K562 (cell line): Measurements from ENCODE around the gene HLA-DOB. TPM values are rescaled to one million over a fixed set of nuclear protein-coding genes. Genes with fewer than 3 reads are reported as not detected.
A peak's percentile ranks its signal among the peaks of the same experiment; 100 is the strongest.

Experiments
- ATAC-seq: fragments of 200-7000 bp; cut with Tn5 transposase; 3 replicates; pipeline ENCODE4 v1.9.1; 2020; ENCODE audit warnings: moderate library complexity
- BruUV-seq: library from RNA; stranded (reverse); fragments of 400-500 nt; replicated peaks from 2 replicates; lab custom pipeline; 2021; lab: Mats Ljungman, UMichigan
- CTCF ChIA-PET: fragments of 300-600 bp; formaldehyde crosslinking; extraction: SDS; loops from one replicate; lab custom pipeline; 2021; ENCODE audit warnings: low intra/inter-chr PET ratio; lab: Yijun Ruan, JAX
- POLR2A ChIA-PET: fragments of 300-600, 350-650 bp; sonication (Branson Sonifier 250); formaldehyde crosslinking; extraction: SDS; loops from one replicate; lab custom pipeline; 2021; ENCODE audit warnings: antibody characterized with exemption, inconsistent platforms; lab: Yijun Ruan, JAX
- DNase-seq, 4 experiments: peaks; one replicate each; pipeline versions ENCODE4 v3.0.0 to v3.0.0-alpha.2; 2011 to 2018; ENCODE audit warnings: low spot score in 3 of 4, mixed read lengths in 3 of 4; ENCODE audit errors: extremely low read depth in 1 of 4
- FAIRE-seq: peaks from 2 replicates; lab custom pipeline; 2011; peaks lifted over from hg19 to GRCh38; lab: Jason Lieb, UNC
- H2AFZ ChIP-seq: 2 replicates; pipeline ENCODE4 v1.6.0; 2011; ENCODE audit warnings: low read depth, low read length, control low read depth, inconsistent platforms
- H3K27ac ChIP-seq: fragments of 200-600 bp; 3 replicates; pipeline ENCODE4 v1.8.0; 2011; ENCODE audit warnings: low read depth, mild to moderate bottlenecking, control low read depth, inconsistent platforms, low read length, moderate library complexity, mixed read lengths; ENCODE audit errors: extremely low read depth
- H3K27me3 ChIP-seq, 2 experiments: fragments of 300-600 bp in 1 of 2; 2 replicates in 1 of 2; 3 replicates in 1 of 2; pipeline versions ENCODE4 v1.6.0 to v1.8.0; 2011; ENCODE audit warnings: inconsistent platforms in 2 of 2, low read length in 2 of 2, mild to moderate bottlenecking in 1 of 2, mixed read lengths in 1 of 2, moderate library complexity in 1 of 2; ENCODE audit not compliant: control insufficient read depth in 2 of 2, insufficient read depth in 2 of 2
- H3K36me3 ChIP-seq: fragments of 300-600 bp; 3 replicates; pipeline ENCODE4 v1.8.0; 2011; ENCODE audit warnings: mild to moderate bottlenecking, low read length, inconsistent platforms; ENCODE audit not compliant: control insufficient read depth, insufficient read depth
- H3K4me1 ChIP-seq, 2 experiments: fragments of 200-600 bp in 1 of 2; replicated peaks in 1 of 2; 2 replicates in 1 of 2; 3 replicates in 1 of 2; pipeline versions ENCODE4 v1.5.1 to v1.8.0; 2011; ENCODE audit warnings: inconsistent platforms in 2 of 2, low read length in 2 of 2, mild to moderate bottlenecking in 1 of 2, mixed read lengths in 1 of 2, moderate library complexity in 1 of 2; ENCODE audit not compliant: control insufficient read depth in 2 of 2, insufficient read depth in 2 of 2
- H3K4me2 ChIP-seq: 2 replicates; pipeline ENCODE4 v1.6.1; 2011; ENCODE audit warnings: low read length, control low read depth, inconsistent platforms, mixed read lengths; ENCODE audit not compliant: insufficient read depth
- H3K4me3 ChIP-seq: fragments of 200-600 bp; sonication (generic), shearing (Covaris generic); 2 replicates; pipeline ENCODE4 v1.5.1; 2016; ENCODE audit warnings: control low read depth, inconsistent platforms
- H3K79me2 ChIP-seq: fragments of 200-600 bp; 3 replicates; pipeline ENCODE4 v1.8.0; 2011; ENCODE audit warnings: low read length, inconsistent platforms; ENCODE audit not compliant: control insufficient read depth, insufficient read depth
- H3K9ac ChIP-seq, 2 experiments: 2 replicates each; pipeline versions ENCODE4 v1.6.0 to v1.6.1; 2011; ENCODE audit warnings: low read depth in 2 of 2, low read length in 2 of 2, control low read depth in 1 of 2, inconsistent platforms in 1 of 2, mild to moderate bottlenecking in 1 of 2, mixed read lengths in 1 of 2; ENCODE audit not compliant: insufficient read depth in 1 of 2
- H3K9me1 ChIP-seq: one replicate; pipeline ENCODE4 v1.6.0; 2011; ENCODE audit warnings: inconsistent platforms, mild to moderate bottlenecking, low read length, moderate library complexity; ENCODE audit not compliant: control insufficient read depth, insufficient read depth
- H3K9me3 ChIP-seq: replicated peaks from 2 replicates; pipeline ENCODE4 v1.5.1; 2011; ENCODE audit warnings: low read depth, low read length, inconsistent platforms; ENCODE audit not compliant: control insufficient read depth, insufficient read depth
- H4K20me1 ChIP-seq: replicated peaks from 2 replicates; pipeline ENCODE4 v1.6.1; 2011; ENCODE audit warnings: low read length, inconsistent platforms, mixed read lengths; ENCODE audit not compliant: control insufficient read depth, insufficient read depth
- CREB1 ChIP-seq, 2 experiments: sonication (generic) in 1 of 2; formaldehyde crosslinking in 1 of 2; IDR thresholded peaks; 2 replicates each; pipeline versions ENCODE4 v1.6.1 to v1.8.0; 2012 to 2022; ENCODE audit warnings: inconsistent platforms in 1 of 2, mild to moderate bottlenecking in 1 of 2, missing genetic modification reagents in 1 of 2, moderate library complexity in 1 of 2
- MBD2 ChIP-seq: sonication (generic); IDR thresholded peaks from 2 replicates; pipeline ENCODE4 v1.6.1; 2016; ENCODE audit warnings: low read depth, borderline replicate concordance
- NONO ChIP-seq, 2 experiments: fragments of 200-400 bp in 1 of 2; fragments of 450-650 bp in 1 of 2; formaldehyde crosslinking in 1 of 2; IDR thresholded peaks; 2 replicates each; pipeline ENCODE4 v1.6.1; 2017; ENCODE audit warnings: low read depth in 2 of 2, mild to moderate bottlenecking in 2 of 2, moderate library complexity in 2 of 2, low read length in 1 of 2
- ZNF23 ChIP-seq: fragments of 250-450 bp; sonication (Bioruptor Pico); IDR thresholded peaks from 2 replicates; pipeline ENCODE4 v1.4.0; 2020; ENCODE audit warnings: mild to moderate bottlenecking
- WGBS: fragments of 100-300 bp; shearing (Covaris generic); methylation state at CpG from one replicate; pipeline ENCODE4 v1.1.6; 2016; ENCODE audit warnings: low coverage, mixed read lengths; ENCODE audit not compliant: insufficient coverage; ENCODE audit errors: missing lambda C conversion rate; 5-methylcytosine and 5-hydroxymethylcytosine counted together
- in situ Hi-C: fragments of 300-500 bp; cut with MboI; formaldehyde crosslinking; loops from 4 replicates; pipeline ENCODE4 v1.15.0; 2018; ENCODE audit warnings: inconsistent platforms, mixed read lengths
- intact Hi-C: fragments of 100-400 bp; cut with micrococcal nuclease; formaldehyde crosslinking; loops from 2 replicates; pipeline ENCODE4 v1.14.2; 2022
- polyA plus RNA-seq, 8 experiments: library from polyadenylated mRNA; depleted of rRNA in 4 of 8; stranded (reverse) in 5 of 8; unstranded in 3 of 8; fragments of >200 nt; fragmentation: Nextera tagmentation in 2 of 8; fragmentation: Illumina TruSeq in 1 of 8; extraction: Ambion mirVana in 2 of 8; extraction: Trizol in 1 of 8; gene quantifications; 2 replicates each; pipeline versions ENCODE4 v1.2.1 to v1.2.3, GENCODE V29; 2011 to 2014; ENCODE audit warnings: inconsistent platforms in 1 of 8, missing spikeins in 1 of 8
- total RNA-seq, 7 experiments: library from RNA; depleted of rRNA in 6 of 7; stranded (reverse); fragments of >200 nt in 6 of 7; fragmentation: Illumina TruSeq in 2 of 7; extraction: Trizol in 2 of 7; gene quantifications; 2 replicates each; pipeline versions ENCODE4 v1.2.1 to v1.2.3, GENCODE V29; 2011 to 2021; ENCODE audit warnings: low replicate concordance in 1 of 7

The HLA-DOB gene
- total and polyA plus RNA-seq, 9 of the 15 experiments (the other 6 are each of a cell fraction or from before 2014, with no cell fraction given) = 1.2 to 4.0 (median 2.5) TPM

- no peaks in the 10 kb centered on the region for H3K27me3 ChIP-seq
- no peak for TF ChIP-seq NONO (IDR thresholded peaks at IDR 0.05; ENCODE audit: low read depth in 2 of 2, low read length in 1 of 2)
- TF ChIP-seq CREB1 (IDR thresholded peaks at IDR 0.05) = no peak
- TF ChIP-seq CREB1 (CRISPR knock-in tag; IDR thresholded peaks at IDR 0.05) = no peak
- TF ChIP-seq ZNF23 (CRISPR knock-in tag) = no peak
- no peak for TF ChIP-seq MBD2
- H3K9me1 ChIP-seq = no peaks in the 10 kb centered on the region
- H3K4me3 ChIP-seq = no peak overlapping the region
- H3K79me2 ChIP-seq = peaks cover 11% of the 10 kb centered on the region; the same call in 2 of the 3 replicates
- FAIRE-seq (no peak), ATAC-seq (no peak), DNase-seq (no peak)
- intact Hi-C loops = no loop called here
- no TSS peak for BruUV-seq
- peaks cover 6 to 9% of the 10 kb centered on the region in 2 experiments; a peak in 3 of 5 replicates for H3K4me1 ChIP-seq
- no peak overlapping the region for H3K27ac ChIP-seq
- POLR2A ChIA-PET = interaction anchor here (5.1 kb wide), 1 partner anchor 20 kb away, joined by 56 read pairs; the partner anchor contains the start of genes PSMB9 and TAP1
- CTCF ChIA-PET = interaction anchor here (6.6 kb wide), 1 partner anchor 31 kb away, joined by 66 read pairs; no protein-coding TSS in a partner anchor
- H4K20me1 ChIP-seq = no peaks in the 10 kb centered on the region
- in situ Hi-C loops = no loop called here
- 0 out of 4 replicates have a peak overlapping the region, but pooled peaks of 1 of the 2 experiments have one; percentile 67 for H3K9ac ChIP-seq
- H3K36me3 ChIP-seq = peaks cover 39% of the 10 kb centered on the region; the same call in 2 of the 3 replicates
- no peak overlapping the region for H2AFZ ChIP-seq
- peak overlapping the region; percentile 88 for H3K4me2 ChIP-seq
- H3K9me3 ChIP-seq = no peaks in the 10 kb centered on the region
- WGBS = 45% methylated on average over 2 of the region's 2 CpGs
Measured at GRCh38 chr6:32836873-32837272, 20.1 kb upstream of the HLA-DOB start.
